ENCODE measurements around the gene TARBP1. TPM values are rescaled to one million over a fixed set of nuclear protein-coding genes. Genes with fewer than 3 reads are reported as not detected.

TARBP1 gene
- total RNA-seq, 2 experiments from 2014 or later = 38.4 to 40.9 TPM

DNA sequence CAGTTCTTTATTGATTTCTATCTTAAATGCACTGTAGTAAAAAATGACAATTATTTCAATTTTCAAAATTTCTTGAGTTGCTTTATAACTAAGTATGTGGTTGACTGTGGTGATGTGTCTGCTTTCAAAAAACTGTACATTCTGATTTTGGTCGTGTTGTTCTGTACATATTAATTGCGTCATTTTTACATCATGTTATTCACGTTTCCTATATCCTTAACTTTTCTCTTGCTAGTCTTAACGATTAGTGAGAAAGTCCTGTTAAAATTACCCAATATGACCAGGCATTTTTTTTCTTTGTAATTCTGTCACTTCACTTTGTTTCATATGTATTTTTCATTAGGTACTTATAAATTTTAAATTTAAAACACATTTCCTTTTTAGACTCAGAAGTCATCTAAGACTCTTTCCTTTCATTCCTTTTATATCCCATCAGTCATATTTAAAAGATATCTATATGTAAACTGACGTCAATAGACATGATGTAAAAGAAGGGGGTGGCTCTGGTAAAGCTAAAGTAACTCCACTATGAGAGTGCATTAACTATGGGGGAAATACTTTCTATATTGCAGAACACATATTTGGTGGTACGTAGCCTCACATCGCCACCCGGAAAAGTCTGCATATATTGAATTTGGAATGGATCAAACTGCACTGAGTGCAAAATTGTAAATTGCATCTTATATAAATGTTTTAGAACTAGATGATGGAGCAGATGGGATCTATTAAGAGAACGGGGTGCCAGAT lies 106.8 kb downstream of the TARBP1 start:
- ATAC-seq (ENCODE audit: poor library complexity) = no peak
- H3K4me3 Mint-ChIP-seq = peak overlapping the region; percentile 97
- H3K27ac Mint-ChIP-seq = peak overlapping the region; percentile 99
- Histone ChIP-seq H3K27me3 (ENCODE audit: control insufficient read depth in 1 of 2, insufficient read depth in 2 of 2, low read length in 2 of 2) (no peaks in the 10 kb centered on the region), H3K4me3 (ENCODE audit: low read length) (peak overlapping the region; percentile 79), H3K9me3 (ENCODE audit: control insufficient read depth in 1 of 2, insufficient read depth in 1 of 2, low read length in 2 of 2) (no peaks in the 10 kb centered on the region), H3K36me3 (ENCODE audit: insufficient read depth, low read length) (peaks cover 14% of the 10 kb centered on the region), H3K27ac (ENCODE audit: low read depth in 1 of 2, low read length in 2 of 2) (no peak overlapping the region), H3K4me1 (ENCODE audit: insufficient read depth, low read length) (peaks cover 33% of the 10 kb centered on the region)
- DNase-seq = no peak
- H3K4me1 Mint-ChIP-seq (ENCODE audit: low read depth) = peaks cover 57% of the 10 kb centered on the region
- intact Hi-C loops (cut with DNase I, micrococcal nuclease) = loop anchor here (5.0 to 10.0 kb wide), 6 partner anchors 35 to 1130 kb away; partner anchors contain the start of genes TARBP1 (in 2 of the 2), ARID4B (in 1 of the 2), B3GALNT2 (in 1 of the 2) and GGPS1 (in 1 of the 2)
- H3K9me3 Mint-ChIP-seq = no peaks in the 10 kb centered on the region
- TF ChIP-seq, protein P1, sequence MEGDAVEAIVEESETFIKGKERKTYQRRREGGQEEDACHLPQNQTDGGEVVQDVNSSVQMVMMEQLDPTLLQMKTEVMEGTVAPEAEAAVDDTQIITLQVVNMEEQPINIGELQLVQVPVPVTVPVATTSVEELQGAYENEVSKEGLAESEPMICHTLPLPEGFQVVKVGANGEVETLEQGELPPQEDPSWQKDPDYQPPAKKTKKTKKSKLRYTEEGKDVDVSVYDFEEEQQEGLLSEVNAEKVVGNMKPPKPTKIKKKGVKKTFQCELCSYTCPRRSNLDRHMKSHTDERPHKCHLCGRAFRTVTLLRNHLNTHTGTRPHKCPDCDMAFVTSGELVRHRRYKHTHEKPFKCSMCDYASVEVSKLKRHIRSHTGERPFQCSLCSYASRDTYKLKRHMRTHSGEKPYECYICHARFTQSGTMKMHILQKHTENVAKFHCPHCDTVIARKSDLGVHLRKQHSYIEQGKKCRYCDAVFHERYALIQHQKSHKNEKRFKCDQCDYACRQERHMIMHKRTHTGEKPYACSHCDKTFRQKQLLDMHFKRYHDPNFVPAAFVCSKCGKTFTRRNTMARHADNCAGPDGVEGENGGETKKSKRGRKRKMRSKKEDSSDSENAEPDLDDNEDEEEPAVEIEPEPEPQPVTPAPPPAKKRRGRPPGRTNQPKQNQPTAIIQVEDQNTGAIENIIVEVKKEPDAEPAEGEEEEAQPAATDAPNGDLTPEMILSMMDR (IDR thresholded peaks at IDR 0.05) = no peak
- H3K36me3 Mint-ChIP-seq (ENCODE audit: low read depth) = peaks cover 41% of the 10 kb centered on the region
- ChIA-PET CTCF (interaction anchor here (1.0 to 3.7 kb wide), 4 partner anchors 37 to 1132 kb away, joined by 4 to 19 read pairs (median 5); partner anchors contain the start of gene B3GALNT2), POLR2A (interaction anchor here (1.1 to 2.8 kb wide), 12 partner anchors 12 to 788 kb away, joined by 3 to 54 read pairs (median 8); partner anchors contain the start of genes RBM34 and TARBP1)
- H3K27me3 Mint-ChIP-seq = no peaks in the 10 kb centered on the region

DNA sequence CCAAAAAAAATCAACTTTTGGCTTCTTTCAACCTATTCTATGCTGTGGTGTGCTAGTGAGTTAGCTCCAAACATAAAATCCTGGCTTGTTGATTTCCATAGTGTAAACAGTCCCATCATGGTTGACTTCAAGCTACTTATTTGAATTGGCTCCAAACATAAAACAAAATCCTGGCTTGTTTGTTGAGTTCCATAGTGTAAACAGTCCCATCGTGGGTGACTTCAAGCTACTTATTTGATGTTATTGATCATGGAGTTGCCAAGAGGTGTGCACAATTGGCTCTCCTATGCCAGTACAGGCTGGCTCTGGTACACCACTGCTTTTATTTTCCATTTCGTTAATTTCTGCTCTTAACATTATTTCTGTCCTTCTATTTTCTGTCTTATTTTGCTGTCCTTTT lies 107.6 kb downstream of the TARBP1 start:
- ChIA-PET CTCF (interaction anchor here (3.7 kb wide), 1 partner anchor 45 kb away, joined by 19 read pairs; no protein-coding TSS in a partner anchor), POLR2A (interaction anchor here (0.9 to 1.5 kb wide), 3 partner anchors 14 to 106 kb away, joined by 3 read pairs; no protein-coding TSS in a partner anchor)
- Mint-ChIP-seq H3K36me3 (ENCODE audit: low read depth) (peaks cover 33% of the 10 kb centered on the region), H3K27me3 (no peaks in the 10 kb centered on the region), H3K27ac (peak overlapping the region; percentile 99), H3K9me3 (no peaks in the 10 kb centered on the region), H3K4me3 (peak overlapping the region; percentile 36), H3K4me1 (ENCODE audit: low read depth) (peaks cover 54% of the 10 kb centered on the region)
- H3K9me3 ChIP-seq (ENCODE audit: control insufficient read depth in 1 of 2, insufficient read depth in 1 of 2, low read length in 2 of 2) = no peaks in the 10 kb centered on the region
- no peaks in the 10 kb centered on the region for H3K27me3 ChIP-seq (ENCODE audit: control insufficient read depth in 1 of 2, insufficient read depth in 2 of 2, low read length in 2 of 2)
- ATAC-seq (ENCODE audit: poor library complexity) (no peak), DNase-seq (no peak)
- H3K36me3 ChIP-seq (ENCODE audit: insufficient read depth, low read length) = peaks cover 10% of the 10 kb centered on the region
- H3K4me1 ChIP-seq (ENCODE audit: insufficient read depth, low read length) = peaks cover 30% of the 10 kb centered on the region
- H3K4me3 ChIP-seq (ENCODE audit: low read length) = no peak overlapping the region
- H3K27ac ChIP-seq (ENCODE audit: low read depth in 1 of 2, low read length in 2 of 2) = no peak overlapping the region
- intact Hi-C loops (cut with DNase I, micrococcal nuclease) = loop anchor here (5.0 to 10.0 kb wide), 6 partner anchors 36 to 1131 kb away; partner anchors contain the start of genes TARBP1 (in 2 of the 2), ARID4B (in 1 of the 2), B3GALNT2 (in 1 of the 2) and GGPS1 (in 1 of the 2)
- TF ChIP-seq, protein P1 (IDR thresholded peaks at IDR 0.05) = no peak

DNA sequence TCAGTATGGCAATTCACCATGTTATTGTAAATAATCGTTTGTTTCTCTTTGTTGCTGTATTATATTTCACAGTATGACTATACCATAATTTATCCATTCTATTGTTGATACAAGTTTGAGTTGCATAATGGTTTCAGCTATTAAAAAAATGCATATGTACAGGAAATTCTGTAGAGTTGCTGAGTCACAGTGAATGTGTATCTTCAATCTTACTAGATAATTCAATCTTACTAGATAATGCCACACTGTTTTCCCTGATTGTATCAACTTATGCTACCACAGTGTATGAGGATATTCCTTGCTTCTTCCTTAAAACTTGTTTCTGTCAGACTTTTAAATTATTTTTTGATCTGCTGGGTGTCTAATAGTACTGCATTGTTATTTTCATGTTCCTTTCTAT lies 109.2 kb downstream of the TARBP1 start:
- Mint-ChIP-seq H3K4me3 (peak overlapping the region; percentile 16), H3K9me3 (no peaks in the 10 kb centered on the region), H3K36me3 (ENCODE audit: low read depth) (peaks cover 24% of the 10 kb centered on the region), H3K4me1 (ENCODE audit: low read depth) (peaks cover 40% of the 10 kb centered on the region), H3K27ac (no peak overlapping the region), H3K27me3 (no peaks in the 10 kb centered on the region)
- ATAC-seq (ENCODE audit: poor library complexity) = no peak
- no peak overlapping the region for H3K4me3 ChIP-seq (ENCODE audit: low read length)
- H3K9me3 ChIP-seq (ENCODE audit: control insufficient read depth in 1 of 2, insufficient read depth in 1 of 2, low read length in 2 of 2) = no peaks in the 10 kb centered on the region
- DNase-seq = no peak
- CTCF ChIA-PET = interaction anchor here (0.8 to 1.3 kb wide), 3 partner anchors 12 to 60 kb away, joined by 3 to 5 read pairs (median 3); no protein-coding TSS in a partner anchor
- TF ChIP-seq, protein P1 (IDR thresholded peaks at IDR 0.05) = no peak
- peaks cover 14% of the 10 kb centered on the region for H3K4me1 ChIP-seq (ENCODE audit: insufficient read depth, low read length)
- no peaks in the 10 kb centered on the region for H3K36me3 ChIP-seq (ENCODE audit: insufficient read depth, low read length)
- POLR2A ChIA-PET = no interaction called here
- no peaks in the 10 kb centered on the region for H3K27me3 ChIP-seq (ENCODE audit: control insufficient read depth in 1 of 2, insufficient read depth in 2 of 2, low read length in 2 of 2)
- intact Hi-C loops (cut with DNase I, micrococcal nuclease) = loop anchor here (5.0 to 10.0 kb wide), 6 partner anchors 38 to 1133 kb away; partner anchors contain the start of genes TARBP1 (in 2 of the 2), ARID4B (in 1 of the 2), B3GALNT2 (in 1 of the 2) and GGPS1 (in 1 of the 2)
- no peak overlapping the region for H3K27ac ChIP-seq (ENCODE audit: low read depth in 1 of 2, low read length in 2 of 2)

Measured in CD4-positive, alpha-beta T cell (primary cell).